Spleen (tissue), 11 donors: ENCODE data around the gene ACOXL. TPM values are rescaled to one million over a fixed set of nuclear protein-coding genes. Genes with fewer than 3 reads are reported as not detected.

ENCODE experiments used
- DNase-seq: peaks from one replicate; pipeline ENCODE4 v3.0.0-alpha.2; 2020
- H3K27ac ChIP-seq, 8 donors: fragments of 200-600 bp; sonication (generic) in 7 of 8; 1 replicate in 4 of 8; 2 replicates in 4 of 8; pipeline versions ENCODE4 v1.5.0 to v1.8.0; 2016 to 2021; ENCODE audit warnings: inconsistent platforms in 4 of 8, mild to moderate bottlenecking in 4 of 8, moderate library complexity in 1 of 8
- H3K27me3 ChIP-seq, 7 donors: fragments of 200-600 bp; sonication (generic) in 6 of 7; replicated peaks in 1 of 7; 1 replicate in 4 of 7; 2 replicates in 3 of 7; pipeline versions ENCODE4 v1.5.0 to v1.8.0; 2016 to 2021; ENCODE audit warnings: inconsistent platforms in 3 of 7, mild to moderate bottlenecking in 1 of 7
- H3K36me3 ChIP-seq, 6 donors: fragments of 200-600 bp; sonication (generic) in 5 of 6; 1 replicate in 4 of 6; 2 replicates in 2 of 6; pipeline versions ENCODE4 v1.5.0 to v1.8.0; 2016 to 2021; ENCODE audit warnings: inconsistent platforms in 2 of 6
- H3K4me1 ChIP-seq, 6 donors: fragments of 200-600 bp; sonication (generic) in 5 of 6; 1 replicate in 3 of 6; 2 replicates in 3 of 6; pipeline versions ENCODE4 v1.5.0 to v1.8.0; 2016 to 2021; ENCODE audit warnings: inconsistent platforms in 3 of 6
- H3K4me3 ChIP-seq, 8 donors: fragments of 200-600 bp; sonication (generic) in 7 of 8; 1 replicate in 4 of 8; 2 replicates in 4 of 8; pipeline versions ENCODE4 v1.5.0 to v1.8.0; 2016 to 2021; ENCODE audit warnings: inconsistent platforms in 4 of 8, mild to moderate bottlenecking in 4 of 8, moderate library complexity in 2 of 8
- H3K9me3 ChIP-seq, 8 donors: fragments of 200-600 bp; sonication (generic) in 7 of 8; 1 replicate in 4 of 8; 2 replicates in 4 of 8; pipeline versions ENCODE4 v1.5.0 to v1.8.0; 2016 to 2021; ENCODE audit warnings: inconsistent platforms in 4 of 8
- CTCF ChIP-seq, 11 experiments: fragments of 200-600 bp in 7 of 11; fragments of 450-650 bp in 4 of 11; sonication (generic) in 4 of 11; IDR thresholded peaks in 8 of 11; conservative IDR thresholded peaks in 3 of 11; 1 replicate in 7 of 11; 2 replicates in 4 of 11; pipeline versions ENCODE4 v1.4.0 to v1.8.0; 2016 to 2021; ENCODE audit warnings: antibody characterized with exemption in 11 of 11, inconsistent platforms in 4 of 11, mild to moderate bottlenecking in 1 of 11
- POLR2A ChIP-seq, 3 donors: fragments of 450-650 bp; IDR thresholded peaks; one replicate each; pipeline ENCODE4 v1.5.1; 2017; ENCODE audit warnings: antibody characterized with exemption in 3 of 3, mild to moderate bottlenecking in 1 of 3
- POLR2AphosphoS5 ChIP-seq, 3 donors: sonication (generic); formaldehyde crosslinking; IDR thresholded peaks; one replicate each; pipeline ENCODE4 v1.5.1; 2017; ENCODE audit warnings: antibody characterized with exemption in 3 of 3
- WGBS, 5 donors: extraction: QIAGEN DNeasy Blood & Tissue Kit in 3 of 5; methylation state at CpG; one replicate each; pipeline versions ENCODE4 v1.1.5 to v1.1.7; 2013 to 2018; 5-methylcytosine and 5-hydroxymethylcytosine counted together
- intact Hi-C: fragments of 100-400 bp; cut with DNase I; formaldehyde crosslinking; loops from one replicate; pipeline ENCODE4 v1.15.0; 2023; ENCODE audit warnings: low total_unique reads
- polyA plus RNA-seq, 3 donors: library from polyadenylated mRNA; stranded (reverse); fragments of 200-250 nt; gene quantifications; one replicate each; pipeline ENCODE4 v1.2.1, GENCODE V29; 2013
- total RNA-seq, 7 donors: library from RNA; depleted of rRNA in 3 of 7; stranded (reverse); fragments of >200 nt in 3 of 7; fragmentation: NEBNext Ultra II Directional in 4 of 7; extraction: Animal tissue kit (Norgen Biotek cat#: 25700) in 4 of 7; gene quantifications; one replicate each; pipeline versions ENCODE4 v1.1.0 to v1.2.1, GENCODE V29; 2016 to 2021
- donor health status: healthy with polysubstance abuse.
- donor health status: DM: no; HTN: no; CAD: no; lungs with moderate emphysema.
- donor health status: DM: no; HTN: no; CAD: no.
- donor health status: Bipolar disorder and iron deficiency.
- donor health status: healthy.
- donor health status: DM: no; HTN: no; CAD: no.
- donor health status: DM: yes; HTN: yes; CAD: no.

Gene ACOXL
- total and polyA plus RNA-seq, 10 donors: 0.04 to 1.0 (median 0.66) TPM

GRCh38 chr2:110980339-110981062 is 248.1 kb downstream of the ACOXL start:
- Histone ChIP-seq H3K4me3 (no peak overlapping the region), H3K9me3 (no peaks in the 10 kb centered on the region), H3K4me1 (no peaks in the 10 kb centered on the region), H3K27ac (no peak overlapping the region), H3K27me3 (no peaks in the 10 kb centered on the region), H3K36me3 (no peaks in the 10 kb centered on the region)
- intact Hi-C loops: no loop called here
- TF ChIP-seq CTCF (IDR thresholded peaks at IDR 0.05 in 8 of 11, conservative IDR thresholded peaks at IDR 0.05 in 3 of 11): no peak
- TF ChIP-seq POLR2A (IDR thresholded peaks at IDR 0.05): no peak
- TF ChIP-seq POLR2AphosphoS5 (IDR thresholded peaks at IDR 0.05): no peak
- no peak for DNase-seq
- 80 to 86% (median 83%) methylated on average over 14 of the region's 14 CpGs for WGBS, 5 donors

- H3K27me3 ChIP-seq: no peaks in the 10 kb centered on the region
- TF ChIP-seq POLR2AphosphoS5 (IDR thresholded peaks at IDR 0.05) (no peak), CTCF (IDR thresholded peaks at IDR 0.05 in 8 of 11, conservative IDR thresholded peaks at IDR 0.05 in 3 of 11) (no peak), POLR2A (IDR thresholded peaks at IDR 0.05) (no peak)
- intact Hi-C loops: no loop called here
Measured at GRCh38 chr2:110983133-110983532, 250.8 kb downstream of the ACOXL start.

GRCh38 chr2:110984694-110985490 is 252.5 kb downstream of the ACOXL start:
- intact Hi-C loops: no loop called here
- H3K4me1 ChIP-seq: no peaks in the 10 kb centered on the region
- DNase-seq: no peak
- TF ChIP-seq POLR2AphosphoS5 (IDR thresholded peaks at IDR 0.05) (no peak), CTCF (IDR thresholded peaks at IDR 0.05 in 8 of 11, conservative IDR thresholded peaks at IDR 0.05 in 3 of 11) (no peak), POLR2A (IDR thresholded peaks at IDR 0.05) (no peak)
- H3K4me3 ChIP-seq: no peak overlapping the region
- H3K36me3 ChIP-seq: no peaks in the 10 kb centered on the region
- no peaks in the 10 kb centered on the region for H3K9me3 ChIP-seq
- WGBS, 5 donors: 75 to 90% (median 83%) methylated on average over 8 of the region's 8 CpGs
- H3K27ac ChIP-seq: no peak overlapping the region
- no peaks in the 10 kb centered on the region for H3K27me3 ChIP-seq

More at GRCh38 chr2:110983133-110983532, 250.8 kb downstream of the ACOXL start:
- no peak for DNase-seq
- Histone ChIP-seq H3K36me3 (no peaks in the 10 kb centered on the region), H3K27ac (no peak overlapping the region), H3K4me1 (no peaks in the 10 kb centered on the region), H3K4me3 (no peak overlapping the region), H3K9me3 (no peaks in the 10 kb centered on the region)

GRCh38 chr2:110990440-110990839 is 258.1 kb downstream of the ACOXL start:
- WGBS, 5 donors: 94 to 97% (median 95%) methylated on average over 2 of the region's 2 CpGs
- intact Hi-C loops: no loop called here
- peaks cover 0 to 30% (median 20%) of the 10 kb centered on the region in 6 donors for H3K4me1 ChIP-seq
- TF ChIP-seq POLR2A (IDR thresholded peaks at IDR 0.05): no peak
- TF ChIP-seq POLR2AphosphoS5 (IDR thresholded peaks at IDR 0.05): no peak
- TF ChIP-seq CTCF (IDR thresholded peaks at IDR 0.05 in 8 of 11, conservative IDR thresholded peaks at IDR 0.05 in 3 of 11): no peak
- no peak for DNase-seq
- no peaks in the 10 kb centered on the region for H3K36me3 ChIP-seq
- H3K27ac ChIP-seq: no peak overlapping the region
- no peaks in the 10 kb centered on the region for H3K27me3 ChIP-seq
- no peak overlapping the region for H3K4me3 ChIP-seq
- peaks cover 0 to 2% (median 0%) of the 10 kb centered on the region in 8 donors for H3K9me3 ChIP-seq
